CD4-positive, alpha-beta T cell treated with Interleukin-10 for 1 hour (primary cell): Measurements from ENCODE around the gene ARHGEF19.
"Not testable (repeated sequence)": the region's sequence is repeated elsewhere in the genome, so short reads cannot be mapped to it uniquely, and the experiment has no call there.

ENCODE experiments used
- DNase-seq: peaks from one replicate; pipeline ENCODE4 v3.0.0-alpha.2; 2020

Gene ARHGEF19

DNA sequence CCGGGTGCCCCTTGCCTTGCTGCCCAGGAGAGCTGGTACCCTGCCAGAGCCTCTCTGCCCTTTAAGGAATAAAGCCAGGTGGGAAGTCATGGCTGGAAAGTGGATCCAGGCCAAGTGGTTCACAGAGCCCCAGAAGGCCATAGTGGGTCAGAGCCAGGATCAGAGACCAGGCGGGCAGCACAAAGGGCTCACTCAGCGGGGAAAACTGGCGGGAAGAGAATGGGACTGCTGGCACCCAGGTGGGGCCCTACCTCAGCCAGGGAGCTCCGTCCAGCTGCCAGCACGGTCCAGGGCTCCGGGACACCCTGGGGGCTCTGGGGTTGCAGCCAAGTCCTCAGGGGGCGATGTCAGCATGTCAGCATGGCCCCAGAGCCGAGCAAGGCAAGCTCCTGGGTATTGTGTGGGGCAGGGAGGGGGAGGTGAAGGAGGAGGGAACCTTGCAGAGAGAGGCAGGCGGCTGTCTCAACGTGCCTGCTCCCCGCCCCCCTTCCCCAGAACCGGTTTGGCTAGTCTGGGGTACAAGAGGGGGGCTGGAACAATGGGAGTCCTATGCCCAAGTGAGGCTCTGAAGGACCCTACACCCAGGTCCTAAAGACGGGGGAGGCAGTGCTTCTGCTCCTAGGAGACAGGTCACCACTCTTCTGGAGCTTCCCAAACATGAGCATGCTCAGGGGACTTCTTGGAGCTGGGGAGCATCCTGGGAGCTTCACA, at the start of gene ARHGEF19:
ARHGEF19 (minus strand) TSS at position 402 of the 711 bp plus-strand sequence. CDS start 3,598 bp downstream, outside the sequence.
- no peak for DNase-seq

DNA sequence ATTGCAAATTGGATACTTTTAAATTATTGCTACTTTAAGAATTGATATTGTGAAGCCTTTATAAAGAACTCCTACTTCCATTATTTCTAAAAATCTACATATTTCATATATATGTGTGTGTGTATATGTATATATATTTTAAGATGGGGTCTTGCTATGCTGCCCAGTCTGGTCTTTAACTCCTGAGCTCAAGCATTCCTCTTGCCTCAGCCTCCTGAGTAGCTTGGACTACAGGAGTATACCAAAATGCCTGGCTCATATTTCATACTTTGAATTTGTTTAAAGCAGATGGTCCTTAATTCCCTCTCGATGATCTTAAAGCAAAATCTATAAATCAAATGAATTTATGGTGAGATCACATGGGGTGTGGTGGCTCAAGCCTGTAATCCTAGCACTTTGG, 49.6 kb upstream of the ARHGEF19 start:
- DNase-seq, result no peak

DNA sequence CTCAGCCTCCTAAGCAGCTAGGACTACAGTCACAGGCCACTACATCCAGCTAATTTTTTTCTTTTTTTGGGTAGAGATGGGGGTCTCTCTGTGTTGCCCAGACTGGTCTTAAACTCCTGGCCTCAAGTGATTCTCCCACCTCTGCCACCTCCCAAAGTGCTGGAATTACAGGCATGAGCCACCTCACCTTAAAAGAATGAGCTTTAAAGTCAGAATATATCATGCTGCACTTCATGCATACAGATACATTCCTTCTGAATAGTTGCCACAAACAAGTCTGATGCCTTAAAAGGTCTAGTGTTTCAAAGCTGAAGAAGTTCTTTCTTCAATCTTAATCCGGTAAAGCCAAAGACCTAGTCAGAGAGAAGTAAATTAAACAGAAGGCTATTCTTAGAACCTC, 48.4 kb upstream of the ARHGEF19 start:
- no peak for DNase-seq

DNA sequence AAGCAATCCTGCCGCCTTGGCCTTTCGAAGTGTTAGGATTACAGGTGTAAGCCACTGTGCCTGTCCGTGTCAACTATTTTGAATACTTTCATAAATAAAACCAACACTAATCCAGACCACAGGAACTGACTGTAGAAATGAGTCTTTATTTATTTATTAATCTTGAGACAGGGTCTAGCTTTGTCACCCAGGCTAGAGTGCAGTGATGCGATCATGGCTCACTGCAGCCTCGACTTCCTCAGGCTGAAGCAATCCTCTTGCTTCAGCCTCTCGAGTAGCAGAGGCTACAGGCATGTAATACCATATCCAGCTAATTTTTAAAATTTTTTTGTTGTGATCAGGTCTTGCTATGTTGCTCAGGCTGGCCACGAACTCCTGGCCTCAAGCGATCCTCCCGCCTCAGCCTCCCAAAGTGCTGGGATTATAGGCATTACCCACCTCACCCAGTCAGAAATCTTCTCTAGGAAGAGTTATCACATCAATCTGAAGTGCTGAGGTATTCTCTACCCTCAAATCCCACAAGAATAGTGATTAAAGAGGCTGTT, 46.2 kb upstream of the ARHGEF19 start:
- no peak for DNase-seq

DNA sequence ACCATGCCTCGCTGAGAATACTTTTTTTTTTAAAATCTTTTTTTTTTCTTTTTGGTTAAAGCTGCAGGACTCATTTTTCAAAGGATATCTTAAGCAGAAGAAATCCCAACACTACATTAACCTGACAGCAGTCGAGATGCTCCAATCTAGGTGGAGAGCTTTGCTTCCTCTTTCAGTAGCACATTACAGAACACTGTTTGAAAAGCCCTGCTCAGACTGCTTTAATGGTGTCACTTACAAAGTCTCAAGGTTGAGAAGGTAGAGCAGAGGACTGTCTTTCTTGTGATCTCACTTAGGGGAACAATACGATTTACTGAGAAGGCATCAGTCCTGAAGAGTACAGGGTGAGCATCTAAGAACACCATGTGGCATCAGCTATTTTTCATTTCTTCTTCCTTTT, 45.5 kb upstream of the ARHGEF19 start:
- DNase-seq, result no peak

DNA sequence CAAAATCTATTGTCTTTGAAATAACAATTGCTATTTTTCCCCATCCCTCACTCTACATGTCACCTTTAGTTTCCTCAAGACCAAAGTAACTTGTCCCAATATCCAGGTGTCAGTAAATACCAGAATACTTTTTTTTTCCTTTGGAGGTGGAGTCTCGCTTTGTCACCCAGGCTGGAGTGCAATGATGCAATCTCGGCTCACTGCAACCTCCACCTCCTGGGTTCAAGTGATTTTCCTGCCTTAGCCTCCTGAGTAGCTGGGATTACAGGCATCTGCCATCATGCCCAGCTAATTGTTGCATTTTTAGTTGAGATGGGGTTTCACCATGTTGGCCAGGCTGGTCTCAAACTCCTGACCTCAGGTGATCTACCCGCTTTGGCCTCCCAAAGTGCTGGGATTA, 45.1 kb upstream of the ARHGEF19 start:
- not testable (repeated sequence) for DNase-seq

DNA sequence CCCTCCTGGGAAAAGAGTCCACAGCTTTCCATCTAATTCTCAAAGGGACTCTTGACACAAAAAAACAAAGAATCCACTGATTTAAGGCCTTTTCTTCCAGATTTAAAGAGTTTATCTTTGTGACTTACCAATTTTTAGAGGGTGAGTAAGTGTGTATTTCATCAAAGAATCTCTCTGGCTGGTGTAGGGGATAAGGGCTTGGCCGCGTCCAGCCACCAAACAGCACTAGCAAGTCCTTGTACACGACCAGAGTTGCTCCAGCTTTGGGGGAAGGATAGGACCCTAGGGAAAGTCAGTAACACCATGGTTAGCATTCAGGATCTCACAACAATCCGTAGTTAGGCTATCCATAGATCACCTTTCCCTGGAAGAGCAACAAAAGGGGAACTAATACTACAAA, 44.0 kb upstream of the ARHGEF19 start:
- DNase-seq, result no peak

DNA sequence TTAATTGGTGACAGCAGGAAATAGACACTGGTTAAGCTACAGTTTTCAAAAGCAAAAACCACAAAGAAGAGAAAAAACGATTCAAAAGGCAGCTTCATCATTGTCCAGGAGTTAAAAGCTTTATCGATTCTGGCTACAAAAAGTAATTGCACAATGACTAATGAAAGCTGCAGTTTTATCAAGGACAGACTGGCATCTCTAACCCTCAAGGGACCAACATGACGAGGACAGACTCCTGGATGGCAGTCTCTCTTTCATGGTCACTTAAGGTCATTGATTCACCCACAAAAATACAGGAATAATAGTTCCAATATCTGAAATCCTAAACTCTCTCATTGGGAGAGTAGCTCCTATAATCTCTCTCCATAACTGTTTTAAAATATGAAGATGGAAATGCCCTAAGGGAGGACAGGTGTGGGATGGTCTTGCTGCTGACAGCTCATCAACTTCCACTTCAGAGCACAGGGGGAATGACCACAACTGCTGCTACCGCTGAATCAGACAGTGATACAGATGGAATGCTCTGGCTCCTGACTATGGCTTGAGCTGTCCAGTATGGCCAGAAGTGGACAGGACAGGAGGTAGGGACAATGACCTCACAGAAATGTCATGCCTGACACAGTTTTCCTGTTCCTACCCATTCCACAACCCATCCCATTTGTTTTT, 41.9 kb upstream of the ARHGEF19 start:
- DNase-seq, result no peak

DNA sequence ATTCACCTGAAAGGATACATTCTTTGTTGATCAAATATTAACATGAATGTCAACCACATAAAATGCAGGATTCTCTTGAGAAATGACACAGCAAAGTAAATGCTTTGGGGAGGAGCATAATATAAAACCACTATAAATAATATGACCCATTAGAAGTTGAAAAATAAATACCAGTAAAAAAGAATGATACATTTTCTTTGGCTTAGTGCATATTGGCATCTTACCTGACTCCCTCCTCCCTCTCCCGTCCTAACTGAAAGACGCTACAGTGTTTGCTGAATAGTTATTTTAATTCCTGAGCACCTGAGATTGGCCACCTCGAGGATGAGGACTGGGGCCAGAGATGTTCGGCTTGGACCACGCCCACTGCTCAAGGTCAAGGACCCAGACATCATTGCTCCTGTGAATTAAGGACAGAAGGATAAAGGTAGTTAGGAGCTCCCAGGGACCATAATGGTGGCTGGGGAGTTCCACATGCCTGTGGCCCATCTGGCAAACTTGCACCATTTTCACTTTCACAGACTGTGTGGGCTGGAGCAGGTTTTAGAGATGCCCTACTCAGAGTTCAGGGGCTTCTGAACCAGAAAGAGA, 41.0 kb upstream of the ARHGEF19 start:
- no peak for DNase-seq

DNA sequence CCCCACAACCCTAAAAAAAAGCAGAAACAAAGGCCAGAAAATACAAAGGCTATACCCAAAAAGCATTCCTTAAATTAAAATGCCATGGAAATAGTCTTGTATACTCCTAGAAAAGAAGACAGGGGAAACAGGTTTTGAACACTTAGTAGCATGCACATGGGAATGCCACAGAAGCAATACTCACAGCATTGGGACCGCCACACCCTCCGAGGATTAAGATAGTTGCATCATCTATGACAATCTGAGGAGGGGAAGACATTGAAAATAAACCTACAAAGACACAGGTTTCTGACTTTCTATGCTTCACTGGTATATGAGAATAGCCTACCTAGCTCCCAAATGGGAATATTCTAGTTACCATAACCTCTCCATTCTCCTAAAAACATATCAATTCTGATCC, 40.5 kb upstream of the ARHGEF19 start:
- DNase-seq, result no peak

DNA sequence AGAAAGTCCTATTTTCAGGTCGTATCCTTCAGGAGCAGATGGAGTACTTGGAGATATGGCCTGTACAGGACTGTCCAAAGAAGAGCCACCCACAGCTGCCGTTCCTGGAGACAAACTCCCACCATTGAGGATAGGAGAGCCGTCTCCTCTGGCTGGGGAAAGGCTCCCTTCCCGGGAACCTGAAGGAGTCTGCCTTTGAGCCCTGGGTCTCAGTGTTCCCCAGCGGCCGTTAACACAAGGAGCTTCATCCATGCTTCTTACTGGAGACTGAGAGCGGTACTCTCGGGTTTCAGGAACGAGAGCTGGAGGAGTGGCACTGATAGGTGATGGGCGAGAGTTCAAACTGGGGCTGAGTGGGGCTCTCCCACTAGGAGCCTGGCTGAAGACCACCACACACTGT, 38.9 kb upstream of the ARHGEF19 start:
- no peak for DNase-seq

DNA sequence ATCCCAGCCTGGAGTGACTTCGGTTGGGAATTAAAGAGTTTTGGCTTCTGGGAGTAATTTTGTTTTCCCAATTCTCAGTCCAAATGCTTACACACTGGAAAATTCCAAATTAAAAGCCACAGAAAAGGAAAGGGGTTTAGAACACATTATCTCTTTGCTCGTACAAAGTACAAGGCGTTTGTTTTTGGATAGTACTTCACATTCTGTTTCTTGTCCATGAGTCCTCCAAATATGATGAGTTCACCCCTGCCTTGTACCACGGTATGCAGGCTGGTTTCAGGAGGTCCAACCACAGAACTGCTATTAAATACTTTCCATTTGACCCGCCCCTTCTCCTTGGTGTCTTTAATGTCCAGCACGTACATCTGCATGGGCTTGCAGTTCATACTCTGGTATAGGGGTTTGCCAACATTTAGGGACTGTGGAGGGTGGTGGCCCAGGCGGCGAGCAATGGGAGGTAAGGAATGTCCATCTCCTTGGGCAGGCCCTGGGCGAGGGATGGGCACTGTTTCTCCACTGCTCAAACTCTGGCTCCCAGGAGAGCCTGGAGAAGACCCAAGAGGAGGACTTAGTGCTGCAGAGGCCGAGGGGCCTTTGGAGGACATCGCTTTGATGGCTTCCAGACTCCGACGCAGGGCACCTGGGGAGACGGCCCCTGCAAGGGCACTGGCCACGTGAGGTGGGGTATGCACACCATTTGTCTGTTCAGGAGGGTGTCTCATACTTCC, 38.2 kb upstream of the ARHGEF19 start:
- DNase-seq, result no peak

DNA sequence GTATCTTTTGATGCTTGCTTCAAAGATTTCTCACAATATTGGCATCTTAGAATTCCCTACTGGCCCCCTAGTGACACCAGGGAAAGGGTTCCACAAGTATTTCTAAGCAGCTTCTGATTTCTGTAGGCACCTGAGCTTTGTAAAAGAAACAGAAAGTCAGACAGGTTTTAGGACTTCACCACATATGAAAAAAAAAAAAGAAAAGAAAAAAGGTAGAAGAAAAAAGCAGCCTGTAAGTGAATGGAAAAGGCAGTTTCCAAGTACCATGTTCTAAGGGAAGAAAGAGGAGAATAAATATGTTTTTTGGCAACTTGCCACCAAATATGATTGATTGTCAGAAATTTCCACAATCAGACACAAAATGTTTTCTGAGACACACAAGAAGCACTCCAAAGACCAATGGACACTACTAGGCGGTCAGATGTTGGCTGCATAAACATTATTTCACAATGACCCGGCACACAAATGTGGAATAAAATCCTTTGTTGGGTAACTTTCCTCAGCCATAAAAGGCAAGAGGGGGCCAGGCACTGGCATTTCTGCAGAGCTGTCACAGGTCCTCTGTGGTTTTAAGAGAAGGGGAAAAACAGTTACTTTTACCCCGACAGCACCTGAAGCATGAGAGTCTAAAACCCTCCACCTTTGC, 37.3 kb upstream of the ARHGEF19 start:
- no peak for DNase-seq

DNA sequence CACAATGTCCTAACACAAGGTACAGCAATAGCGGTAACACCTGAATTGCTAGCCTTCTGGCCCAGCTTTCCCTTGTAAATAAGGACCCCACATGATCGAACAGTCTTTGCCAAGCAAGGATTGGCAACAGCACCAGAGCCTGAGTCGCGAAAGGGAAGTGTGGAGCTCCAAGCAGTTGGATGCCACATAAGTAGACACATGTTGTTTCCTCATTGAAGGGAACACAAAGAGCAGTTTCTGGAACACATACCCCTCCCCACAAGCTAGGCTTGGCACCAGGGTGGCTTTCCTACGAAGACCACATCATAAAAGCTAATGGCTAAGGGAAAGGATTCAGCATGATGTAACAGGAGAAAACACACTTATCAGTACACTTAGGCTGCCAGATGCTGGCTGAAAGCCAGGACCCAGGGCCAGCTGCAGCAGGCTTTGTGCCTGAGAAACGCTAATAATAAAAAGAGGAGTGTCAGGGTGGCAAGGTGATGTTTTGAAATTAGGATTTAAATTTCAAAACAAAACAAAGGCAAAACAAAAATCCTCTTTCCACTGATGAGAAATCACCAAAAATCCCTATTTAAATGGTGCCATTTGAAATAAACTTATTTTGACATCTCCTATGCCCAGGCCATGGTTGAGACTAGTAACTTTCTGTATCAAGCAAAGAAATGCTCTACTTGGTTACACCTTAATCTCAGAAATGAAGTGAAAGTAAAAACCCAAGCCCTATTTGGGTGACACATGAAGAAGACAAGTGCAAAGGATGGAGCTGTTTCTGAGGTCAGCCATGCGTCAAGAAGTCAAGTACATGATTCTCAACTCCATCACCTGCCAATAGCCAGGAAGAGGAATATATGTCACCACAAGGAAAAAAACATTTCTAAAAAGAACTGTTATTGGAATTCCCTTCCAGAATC, 36.4 kb upstream of the ARHGEF19 start:
- no peak for DNase-seq

DNA sequence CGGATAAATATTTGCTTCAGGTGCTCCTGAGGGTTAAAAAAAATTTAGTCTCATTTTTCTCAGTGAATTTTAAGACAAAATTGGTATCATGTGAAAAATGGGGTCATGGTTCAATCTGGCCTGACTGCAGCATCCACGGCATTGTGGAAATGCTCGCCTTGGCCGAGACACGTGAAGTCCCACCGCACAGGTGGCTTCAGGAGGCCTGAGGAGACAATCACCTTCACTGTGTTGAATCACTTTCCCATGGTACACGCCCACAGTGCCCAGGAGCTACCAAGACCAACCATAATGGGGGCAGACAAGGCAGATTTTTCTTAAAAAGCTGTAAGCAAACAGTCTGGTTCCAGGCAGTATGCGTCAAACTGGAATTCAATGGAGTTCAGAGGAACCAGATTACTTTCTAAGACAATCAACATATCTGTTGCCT, 35.6 kb upstream of the ARHGEF19 start:
- no peak for DNase-seq

DNA sequence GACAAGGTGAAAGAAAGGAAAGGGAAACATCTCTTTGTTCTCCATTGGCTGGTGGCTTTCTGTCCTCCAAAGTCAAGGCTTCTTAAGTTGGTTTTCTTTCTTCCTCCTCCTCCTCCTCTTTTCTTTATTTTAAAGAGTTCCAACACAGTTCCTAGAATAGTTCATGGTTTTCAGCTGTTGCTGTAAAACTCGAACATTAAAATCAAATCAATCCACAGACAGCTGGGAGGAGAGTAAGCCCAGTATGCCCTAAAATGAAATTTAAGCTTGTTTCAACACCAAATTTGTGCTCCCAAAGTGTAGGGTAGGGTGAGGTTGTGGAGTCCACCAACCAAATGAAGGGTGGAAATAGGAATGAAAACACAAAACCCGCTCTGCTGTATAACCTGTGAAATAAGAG, 35.0 kb upstream of the ARHGEF19 start:
- DNase-seq, result no peak

DNA sequence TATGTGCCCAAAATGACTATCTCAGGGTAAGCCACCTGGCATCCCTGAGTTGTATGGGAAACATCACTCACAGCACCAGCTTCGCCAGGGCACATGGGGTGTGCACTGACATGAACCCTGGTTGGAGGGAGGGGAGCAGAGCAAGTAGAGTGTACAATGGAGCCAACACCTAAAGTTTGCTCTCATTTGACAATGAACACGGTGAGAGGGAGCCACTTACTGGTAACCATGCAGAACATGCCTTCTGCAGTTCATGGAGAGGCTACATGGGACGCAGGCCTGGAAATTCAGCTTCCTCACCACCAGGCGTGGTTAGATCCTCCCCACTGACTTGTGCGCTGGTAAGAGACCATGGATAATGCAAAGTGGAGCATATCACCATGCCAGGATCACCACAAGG, 34.5 kb upstream of the ARHGEF19 start:
- DNase-seq, result no peak

DNA sequence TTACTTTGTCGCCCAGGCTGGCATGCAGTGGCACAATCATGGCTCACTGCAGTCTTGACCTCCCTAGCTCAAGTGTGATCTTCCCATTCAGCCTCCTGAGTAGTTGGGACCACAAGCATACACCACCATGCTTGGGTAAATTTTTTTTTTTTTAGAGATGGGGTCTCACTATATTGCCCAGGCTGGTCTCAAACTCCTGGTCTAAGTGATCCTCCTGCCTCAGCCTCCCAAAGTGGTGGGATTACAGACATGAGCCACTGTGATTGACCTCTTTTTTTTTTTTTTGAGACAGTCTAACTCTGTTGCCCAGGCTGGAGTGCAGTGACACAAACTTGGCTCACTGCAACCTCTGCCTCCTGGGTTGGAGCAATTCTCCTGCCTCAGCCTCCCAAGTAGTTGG, 33.8 kb upstream of the ARHGEF19 start:
- DNase-seq, result not testable (repeated sequence)

DNA sequence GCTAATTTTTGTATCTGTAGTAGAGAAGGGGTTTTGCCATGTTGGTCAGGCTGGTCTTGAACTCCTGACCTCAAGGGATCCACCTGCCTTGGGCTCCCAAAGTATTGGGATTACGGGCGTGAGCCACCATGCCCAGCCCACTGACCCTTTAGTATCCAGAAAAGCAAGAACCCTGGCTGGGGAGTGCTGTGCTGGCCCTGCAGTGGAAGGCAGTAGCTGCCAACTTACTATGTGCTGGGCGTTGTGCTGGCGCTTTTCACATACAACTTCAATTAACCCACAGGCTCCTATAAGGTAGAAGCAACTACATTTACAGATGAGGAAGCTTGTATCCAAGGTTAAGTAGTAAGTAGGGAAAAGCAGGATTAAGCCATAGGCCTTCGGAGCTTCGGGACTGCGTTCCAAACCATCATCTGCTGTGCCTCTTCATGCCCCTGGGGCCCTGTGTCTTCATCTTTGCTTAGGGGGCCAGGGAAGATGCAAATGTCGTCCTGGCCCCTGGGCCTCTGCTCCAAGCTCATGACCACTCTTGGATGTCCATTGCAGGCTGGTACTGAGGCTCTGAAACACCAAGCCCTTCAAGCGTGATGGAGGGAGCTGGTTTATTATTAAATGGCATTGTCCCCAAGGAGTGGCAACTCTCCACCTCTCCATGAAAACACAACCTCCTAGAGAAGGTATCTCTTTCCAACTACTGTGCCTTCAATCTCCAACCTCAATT, 33.2 kb upstream of the ARHGEF19 start:
- DNase-seq, result no peak

DNA sequence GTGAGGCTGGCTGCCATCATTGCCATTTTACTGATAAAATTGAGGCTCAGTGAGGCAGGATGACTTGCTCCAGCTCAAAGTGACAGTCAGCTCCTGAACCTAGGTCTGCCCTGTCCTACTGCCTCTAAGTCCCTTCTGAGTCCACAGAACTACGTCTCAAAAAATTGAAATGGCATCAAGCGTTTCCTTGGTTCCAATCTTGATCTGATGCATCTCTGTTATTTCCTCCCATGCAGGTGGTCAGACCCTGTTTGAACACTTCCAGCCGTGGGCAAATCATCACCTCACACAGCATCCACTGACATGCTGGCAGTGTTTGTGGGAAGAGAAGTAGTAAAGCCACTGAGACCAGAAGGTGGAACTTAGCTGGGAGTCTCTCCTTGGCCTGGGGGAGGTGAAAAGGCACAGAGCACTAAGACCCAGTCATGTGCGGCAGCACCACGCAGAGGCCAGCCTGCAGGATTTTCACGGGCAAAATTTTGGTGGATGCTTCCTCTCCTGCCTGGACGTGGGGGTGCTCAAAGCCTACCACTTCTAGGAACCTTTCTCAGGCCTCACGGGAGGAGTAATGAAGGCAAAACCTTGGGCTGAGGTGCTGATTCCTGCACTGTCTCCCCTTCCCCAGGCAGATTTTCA, 32.3 kb upstream of the ARHGEF19 start:
- DNase-seq, result no peak
